Fibroblast of pulmonary artery (primary cell): ENCODE data around the gene MAP3K8.

Experiments
- DNase-seq: peaks from one replicate; pipeline ENCODE4 v3.0.0-alpha.2; 2010; ENCODE audit warnings: low read depth
- H3K4me3 ChIP-seq: replicated peaks from 2 replicates; pipeline ENCODE4 v1.5.1; 2011; ENCODE audit warnings: low read depth, mild to moderate bottlenecking, control low read depth, low read length, moderate library complexity
- CTCF ChIP-seq: IDR thresholded peaks from 2 replicates; pipeline ENCODE4 v1.5.1; 2011; ENCODE audit warnings: mild to moderate bottlenecking, control low read depth, low read length, inconsistent platforms; ENCODE audit errors: missing control alignments

The MAP3K8 gene

GRCh38 chr10:30505543-30506298 lies 71.7 kb downstream of the MAP3K8 start:
- no peak overlapping the region for H3K4me3 ChIP-seq
- TF ChIP-seq CTCF: no peak
- DNase-seq: no peak

- DNase-seq: peak; percentile 44
- TF ChIP-seq CTCF: no peak
- no peak overlapping the region for H3K4me3 ChIP-seq
Measured at GRCh38 chr10:30509508-30509907, 75.5 kb downstream of the MAP3K8 start.

DNA sequence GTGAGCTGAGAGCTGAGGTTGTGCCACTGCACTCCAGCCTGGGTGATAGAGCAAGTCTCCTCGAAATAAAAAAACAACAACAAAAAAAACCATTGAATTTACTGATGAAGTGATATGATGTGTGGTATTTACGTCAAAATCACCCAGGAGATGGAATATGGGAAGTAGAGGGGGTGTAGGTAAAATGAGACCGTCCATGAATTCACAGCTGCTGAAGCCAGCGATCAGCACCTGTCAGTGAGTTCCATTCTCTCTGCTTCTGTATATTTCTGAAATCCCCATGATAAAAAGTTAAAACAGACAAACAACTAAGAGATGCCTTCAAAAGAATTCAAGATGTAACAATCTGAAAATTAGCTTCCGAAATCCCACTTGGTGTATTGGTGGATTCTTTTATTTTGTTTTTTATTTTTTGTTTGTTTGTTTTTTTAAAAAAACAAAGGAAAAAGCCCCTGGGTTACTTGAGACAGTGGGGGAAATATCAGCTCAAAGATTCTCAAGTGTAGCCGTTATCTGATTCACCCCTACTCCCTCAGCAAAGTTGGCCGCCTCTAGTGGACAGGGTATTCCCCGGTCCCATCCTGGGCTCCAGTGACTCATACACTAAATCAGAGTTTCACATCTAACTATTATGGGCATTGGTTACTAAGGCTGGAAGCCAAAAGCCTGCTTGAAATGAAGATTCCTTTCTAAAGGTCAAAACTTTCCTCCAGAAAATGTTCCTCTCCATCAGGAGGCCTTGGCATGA lies 76.4 kb downstream of the MAP3K8 start:
- DNase-seq: peak; percentile 62
- no peak overlapping the region for H3K4me3 ChIP-seq
- peak; percentile 9 for TF ChIP-seq CTCF

GRCh38 chr10:30510932-30511700 lies 77.1 kb downstream of the MAP3K8 start:
- no peak for TF ChIP-seq CTCF
- no peak overlapping the region for H3K4me3 ChIP-seq
- peak; percentile 23 for DNase-seq
